K562 (cell line): Measurements from ENCODE around the gene WFIKKN1. TPM values are rescaled to one million over a fixed set of nuclear protein-coding genes. Genes with fewer than 3 reads are reported as not detected.

Source experiments
- ARID4B ChIP-seq: sonication (generic); formaldehyde crosslinking; IDR thresholded peaks from 2 replicates; pipeline ENCODE4 v1.8.0; 2022; ENCODE audit warnings: mild to moderate bottlenecking, missing genetic modification reagents
- CTBP1 ChIP-seq: fragments of 450-650 bp; IDR thresholded peaks from 2 replicates; pipeline ENCODE4 v1.6.1; 2016; ENCODE audit warnings: borderline replicate concordance
- EP400 ChIP-seq: fragments of 450-650 bp; IDR thresholded peaks from 2 replicates; pipeline ENCODE4 v1.6.1; 2017; ENCODE audit warnings: antibody characterized with exemption, mild to moderate bottlenecking, moderate library complexity
- HOXB6 ChIP-seq: fragments of 250-450 bp; sonication (Bioruptor Pico); IDR thresholded peaks from 2 replicates; pipeline ENCODE4 v1.5.1; 2022; ENCODE audit warnings: mild to moderate bottlenecking, borderline replicate concordance
- ID3 ChIP-seq, 2 experiments: fragments of 250-450 bp in 1 of 2; fragments of 450-650 bp in 1 of 2; sonication (Bioruptor Pico) in 1 of 2; IDR thresholded peaks; 2 replicates each; pipeline versions ENCODE4 v1.6.1 to v1.8.0; 2016 to 2021; ENCODE audit warnings: mild to moderate bottlenecking in 2 of 2, moderate library complexity in 2 of 2, missing compliant biosample characterization in 1 of 2, missing genetic modification characterization in 1 of 2
- KDM2B ChIP-seq: fragments of 250-450 bp; sonication (Bioruptor Pico); IDR thresholded peaks from 2 replicates; pipeline ENCODE4 v1.8.0; 2021; ENCODE audit warnings: mild to moderate bottlenecking, moderate library complexity
- NR2C1 ChIP-seq, 2 experiments: fragments of 450-650 bp; IDR thresholded peaks; 2 replicates each; pipeline ENCODE4 v1.6.1; 2017; ENCODE audit warnings: mild to moderate bottlenecking in 2 of 2, antibody characterized with exemption in 1 of 2, inconsistent platforms in 1 of 2, missing compliant biosample characterization in 1 of 2, missing genetic modification characterization in 1 of 2
- SIN3A ChIP-seq, 2 experiments: fragments of 150-350 bp in 1 of 2; IDR thresholded peaks; 2 replicates each; pipeline ENCODE4 v1.6.1; 2011 to 2016; ENCODE audit warnings: borderline replicate concordance in 2 of 2, low read depth in 2 of 2, low read length in 2 of 2, mild to moderate bottlenecking in 2 of 2, moderate library complexity in 2 of 2; ENCODE audit not compliant: control insufficient read depth in 1 of 2
- polyA plus RNA-seq, 8 experiments: library from polyadenylated mRNA; depleted of rRNA in 4 of 8; stranded (reverse) in 5 of 8; unstranded in 3 of 8; fragments of >200 nt; fragmentation: Nextera tagmentation in 2 of 8; fragmentation: Illumina TruSeq in 1 of 8; extraction: Ambion mirVana in 2 of 8; extraction: Trizol in 1 of 8; gene quantifications; 2 replicates each; pipeline versions ENCODE4 v1.2.1 to v1.2.3, GENCODE V29; 2011 to 2014; ENCODE audit warnings: inconsistent platforms in 1 of 8, missing spikeins in 1 of 8
- total RNA-seq, 7 experiments: library from RNA; depleted of rRNA in 6 of 7; stranded (reverse); fragments of >200 nt in 6 of 7; fragmentation: Illumina TruSeq in 2 of 7; extraction: Trizol in 2 of 7; gene quantifications; 2 replicates each; pipeline versions ENCODE4 v1.2.1 to v1.2.3, GENCODE V29; 2011 to 2021; ENCODE audit warnings: low replicate concordance in 1 of 7
- TF ChIP-seq, protein P1 (sequence below), 2 experiments: fragments of 200-800 bp in 1 of 2; sonication (Bioruptor generic) in 1 of 2; sonication (generic) in 1 of 2; formaldehyde crosslinking in 1 of 2; IDR thresholded peaks in 1 of 2; conservative IDR thresholded peaks in 1 of 2; 2 replicates each; pipeline versions ENCODE4 v1.5.0 to v1.6.1; 2016 to 2020; ENCODE audit warnings: missing compliant biosample characterization in 1 of 2, missing genetic modification characterization in 1 of 2, missing genetic modification reagents in 1 of 2
- TF ChIP-seq, protein P2 (sequence below): sonication (generic); formaldehyde crosslinking; IDR thresholded peaks from 2 replicates; pipeline ENCODE4 v1.8.0; 2022; ENCODE audit warnings: mild to moderate bottlenecking, low read depth, missing genetic modification reagents
- TF ChIP-seq, protein P3 (sequence below): fragments of 450-650 bp; IDR thresholded peaks from 2 replicates; pipeline ENCODE4 v1.6.1; 2017; ENCODE audit warnings: antibody characterized with exemption, mild to moderate bottlenecking

WFIKKN1 gene
- total and polyA plus RNA-seq, 9 of the 15 experiments (the other 6 are each of a cell fraction or from before 2014, with no cell fraction given): 0.14 to 1.1 (median 0.50) TPM; not detected in 4

- TF ChIP-seq NR2C1 (IDR thresholded peaks at IDR 0.05) (no peak), NR2C1 (tag; IDR thresholded peaks at IDR 0.05) (no peak), ID3 (CRISPR knock-in tag; IDR thresholded peaks at IDR 0.05) (no peak), ID3 (tag; IDR thresholded peaks at IDR 0.05) (no peak), HOXB6 (CRISPR knock-in tag) (no peak), EP400 (peak; percentile 41; the same call in 1 of the 2 replicates), KDM2B (CRISPR knock-in tag) (peak; percentile 17; the same call in 1 of the 2 replicates), ARID4B (no peak; the same call in 1 of the 2 replicates), CTBP1 (peak; percentile 44; the same call in 1 of the 2 replicates), SIN3A (IDR thresholded peaks at IDR 0.05; ENCODE audit: borderline replicate concordance in 2 of 2, control insufficient read depth in 1 of 2, low read depth in 2 of 2, low read length in 2 of 2) (peak; percentile 17 to 50; a peak in 2 of 4 replicates)
- TF ChIP-seq, protein P1, sequence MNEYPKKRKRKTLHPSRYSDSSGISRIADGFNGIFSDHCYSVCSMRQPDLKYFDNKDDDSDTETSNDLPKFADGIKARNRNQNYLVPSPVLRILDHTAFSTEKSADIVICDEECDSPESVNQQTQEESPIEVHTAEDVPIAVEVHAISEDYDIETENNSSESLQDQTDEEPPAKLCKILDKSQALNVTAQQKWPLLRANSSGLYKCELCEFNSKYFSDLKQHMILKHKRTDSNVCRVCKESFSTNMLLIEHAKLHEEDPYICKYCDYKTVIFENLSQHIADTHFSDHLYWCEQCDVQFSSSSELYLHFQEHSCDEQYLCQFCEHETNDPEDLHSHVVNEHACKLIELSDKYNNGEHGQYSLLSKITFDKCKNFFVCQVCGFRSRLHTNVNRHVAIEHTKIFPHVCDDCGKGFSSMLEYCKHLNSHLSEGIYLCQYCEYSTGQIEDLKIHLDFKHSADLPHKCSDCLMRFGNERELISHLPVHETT (CRISPR knock-in tag; conservative IDR thresholded peaks at IDR 0.05 in 1 of 2, IDR thresholded peaks at IDR 0.05 in 1 of 2): peak in 1 of 2 experiments; percentile 71; a peak in 1 of 4 replicates
- TF ChIP-seq, protein P2, sequence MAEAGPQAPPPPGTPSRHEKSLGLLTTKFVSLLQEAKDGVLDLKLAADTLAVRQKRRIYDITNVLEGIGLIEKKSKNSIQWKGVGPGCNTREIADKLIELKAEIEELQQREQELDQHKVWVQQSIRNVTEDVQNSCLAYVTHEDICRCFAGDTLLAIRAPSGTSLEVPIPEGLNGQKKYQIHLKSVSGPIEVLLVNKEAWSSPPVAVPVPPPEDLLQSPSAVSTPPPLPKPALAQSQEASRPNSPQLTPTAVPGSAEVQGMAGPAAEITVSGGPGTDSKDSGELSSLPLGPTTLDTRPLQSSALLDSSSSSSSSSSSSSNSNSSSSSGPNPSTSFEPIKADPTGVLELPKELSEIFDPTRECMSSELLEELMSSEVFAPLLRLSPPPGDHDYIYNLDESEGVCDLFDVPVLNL: 0 out of 2 replicates have a peak, but pooled peaks have one; percentile 30
- TF ChIP-seq, protein P3, sequence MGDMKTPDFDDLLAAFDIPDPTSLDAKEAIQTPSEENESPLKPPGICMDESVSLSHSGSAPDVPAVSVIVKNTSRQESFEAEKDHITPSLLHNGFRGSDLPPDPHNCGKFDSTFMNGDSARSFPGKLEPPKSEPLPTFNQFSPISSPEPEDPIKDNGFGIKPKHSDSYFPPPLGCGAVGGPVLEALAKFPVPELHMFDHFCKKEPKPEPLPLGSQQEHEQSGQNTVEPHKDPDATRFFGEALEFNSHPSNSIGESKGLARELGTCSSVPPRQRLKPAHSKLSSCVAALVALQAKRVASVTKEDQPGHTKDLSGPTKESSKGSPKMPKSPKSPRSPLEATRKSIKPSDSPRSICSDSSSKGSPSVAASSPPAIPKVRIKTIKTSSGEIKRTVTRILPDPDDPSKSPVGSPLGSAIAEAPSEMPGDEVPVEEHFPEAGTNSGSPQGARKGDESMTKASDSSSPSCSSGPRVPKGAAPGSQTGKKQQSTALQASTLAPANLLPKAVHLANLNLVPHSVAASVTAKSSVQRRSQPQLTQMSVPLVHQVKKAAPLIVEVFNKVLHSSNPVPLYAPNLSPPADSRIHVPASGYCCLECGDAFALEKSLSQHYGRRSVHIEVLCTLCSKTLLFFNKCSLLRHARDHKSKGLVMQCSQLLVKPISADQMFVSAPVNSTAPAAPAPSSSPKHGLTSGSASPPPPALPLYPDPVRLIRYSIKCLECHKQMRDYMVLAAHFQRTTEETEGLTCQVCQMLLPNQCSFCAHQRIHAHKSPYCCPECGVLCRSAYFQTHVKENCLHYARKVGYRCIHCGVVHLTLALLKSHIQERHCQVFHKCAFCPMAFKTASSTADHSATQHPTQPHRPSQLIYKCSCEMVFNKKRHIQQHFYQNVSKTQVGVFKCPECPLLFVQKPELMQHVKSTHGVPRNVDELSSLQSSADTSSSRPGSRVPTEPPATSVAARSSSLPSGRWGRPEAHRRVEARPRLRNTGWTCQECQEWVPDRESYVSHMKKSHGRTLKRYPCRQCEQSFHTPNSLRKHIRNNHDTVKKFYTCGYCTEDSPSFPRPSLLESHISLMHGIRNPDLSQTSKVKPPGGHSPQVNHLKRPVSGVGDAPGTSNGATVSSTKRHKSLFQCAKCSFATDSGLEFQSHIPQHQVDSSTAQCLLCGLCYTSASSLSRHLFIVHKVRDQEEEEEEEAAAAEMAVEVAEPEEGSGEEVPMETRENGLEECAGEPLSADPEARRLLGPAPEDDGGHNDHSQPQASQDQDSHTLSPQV: peak; percentile 86
Measured at GRCh38 chr16:642189-643049, 11.6 kb downstream of the WFIKKN1 start (continued).
